GM19238 (cell line): ENCODE data around the gene STK32A.

Experiments used
- DNase-seq: peaks from one replicate; pipeline ENCODE4 v3.0.0; 2011; ENCODE audit warnings: low spot score; ENCODE audit not compliant: insufficient read length

The STK32A gene

DNA sequence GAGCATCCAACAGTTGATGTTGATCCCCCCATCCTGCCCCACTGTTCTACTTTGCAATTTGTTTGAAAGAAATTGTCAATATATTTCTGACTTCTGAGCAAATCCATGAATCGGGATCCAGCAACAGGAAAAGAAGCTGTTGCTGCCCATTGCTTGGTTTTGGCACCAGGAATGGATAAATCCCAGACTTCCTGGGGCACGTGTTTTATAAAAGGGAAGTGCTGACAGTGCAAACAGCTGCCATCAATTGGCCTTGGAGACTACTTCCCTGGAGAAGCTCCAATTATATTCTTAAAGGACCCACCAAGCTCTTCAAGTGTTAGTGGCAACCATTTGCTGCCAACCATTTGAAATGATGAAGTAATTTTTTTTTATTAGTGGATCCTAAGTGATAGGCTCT lies 13.7 kb downstream of the STK32A start:
- DNase-seq, result no peak

GRCh38 chr5:147259837-147260236 lies 25.0 kb downstream of the STK32A start:
- DNase-seq, result no peak

GRCh38 chr5:147267082-147267832 lies 32.4 kb downstream of the STK32A start:
- DNase-seq, result no peak

DNA sequence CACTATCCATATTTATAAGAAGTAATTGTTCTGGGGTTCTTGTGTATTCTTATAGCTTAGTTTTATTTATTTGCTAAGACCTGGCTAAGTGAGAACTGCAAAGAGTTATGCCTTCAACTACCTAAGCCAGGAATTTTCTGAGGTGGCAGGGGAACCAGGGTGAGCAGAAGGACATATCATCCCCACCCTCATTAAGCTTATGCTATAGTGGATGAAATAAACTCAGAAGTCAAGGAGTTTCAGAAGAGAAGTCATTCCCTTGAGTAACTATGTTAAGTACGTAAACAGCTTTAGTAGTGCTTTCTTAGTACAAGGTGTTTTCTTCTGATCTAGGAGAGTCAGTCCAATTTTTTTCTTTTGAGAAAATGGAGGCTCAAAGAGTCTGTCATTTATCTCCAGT lies 41.7 kb downstream of the STK32A start:
- DNase-seq, result no peak

- no peak for DNase-seq
Observed at GRCh38 chr5:147286296-147286695, 51.5 kb downstream of the STK32A start.

DNA sequence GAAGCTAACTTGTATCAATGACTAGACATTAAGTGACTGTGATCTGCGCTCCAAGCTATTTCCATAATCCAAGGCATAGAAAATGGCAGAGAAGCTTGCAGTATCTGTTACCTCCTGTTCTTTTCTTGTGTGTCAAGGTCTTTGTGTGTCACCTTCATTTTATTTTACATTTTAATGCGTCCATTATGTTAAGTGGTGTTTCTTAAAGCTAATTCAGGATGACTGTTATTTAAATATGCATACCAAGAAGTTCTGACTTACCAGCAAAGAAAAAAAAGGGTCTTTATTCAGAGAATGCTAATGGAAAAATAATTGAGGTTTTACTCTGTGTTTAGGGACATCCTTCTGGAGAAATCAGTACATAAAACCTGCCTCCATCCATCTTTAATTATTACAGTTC lies 52.3 kb downstream of the STK32A start:
- no peak for DNase-seq

- DNase-seq, result no peak
Observed at GRCh38 chr5:147290261-147290660, 55.4 kb downstream of the STK32A start.

DNA sequence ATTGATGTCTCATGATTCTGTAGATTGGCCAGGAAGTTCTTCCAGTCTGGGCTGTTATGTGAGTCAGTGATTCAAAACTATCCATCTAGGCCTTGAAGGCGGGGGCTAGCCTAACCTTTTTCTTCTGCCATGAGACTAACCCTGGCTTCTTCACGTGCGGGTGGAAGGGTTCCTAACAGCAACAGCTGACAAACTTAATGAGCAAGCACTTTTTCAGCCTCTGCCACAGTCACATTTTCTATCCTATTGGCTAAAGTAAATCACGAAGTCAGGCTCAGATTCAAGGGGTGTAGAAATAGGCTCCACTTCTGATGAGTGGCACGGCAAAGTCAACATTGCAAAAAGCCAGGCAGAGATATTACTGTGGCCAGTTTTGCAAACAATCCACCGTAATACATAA lies 68.4 kb downstream of the STK32A start:
- DNase-seq, result no peak

DNA sequence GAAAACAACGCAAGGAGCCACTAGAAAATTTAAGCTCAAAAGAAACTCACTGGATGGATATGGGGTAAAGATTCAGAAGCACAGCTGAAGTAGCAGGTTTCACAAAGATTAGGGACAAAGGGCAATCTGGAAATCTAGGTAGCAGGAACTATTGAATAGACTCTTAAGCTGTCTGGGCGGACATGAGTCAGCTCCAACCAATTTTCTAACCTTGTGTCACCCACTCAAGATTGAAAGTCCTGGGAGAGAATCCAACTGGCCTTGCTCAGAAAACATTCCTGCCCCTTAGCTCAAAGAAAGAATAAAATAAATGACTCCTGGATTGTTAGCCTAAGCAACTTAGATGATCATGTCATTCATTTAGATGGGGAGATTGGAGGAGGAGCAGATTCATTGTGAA lies 69.2 kb downstream of the STK32A start:
- DNase-seq, result no peak

DNA sequence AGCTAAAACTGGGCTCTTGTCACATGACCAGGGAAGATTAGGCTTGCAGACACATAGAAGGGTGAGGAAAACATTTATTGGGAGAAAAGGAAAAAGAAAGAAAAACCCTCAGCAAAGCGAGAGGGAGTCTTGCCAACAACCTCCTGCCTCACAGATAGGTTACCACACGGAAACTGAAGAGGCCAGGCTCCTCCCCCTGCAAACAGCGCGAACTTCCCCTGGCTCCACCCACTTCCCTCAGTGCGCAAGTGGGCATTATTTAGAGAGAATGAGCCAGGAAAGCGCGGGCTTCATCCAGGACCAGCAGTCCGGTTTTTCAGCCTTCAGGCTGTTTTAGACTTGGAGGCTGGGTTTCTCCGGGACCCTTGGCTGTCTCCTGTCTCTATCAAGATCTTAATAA lies 70.3 kb downstream of the STK32A start:
- DNase-seq, result no peak

- DNase-seq, result no peak
Observed at GRCh38 chr5:147306351-147306750, 71.5 kb downstream of the STK32A start.

GRCh38 chr5:147307170-147307569 lies 72.3 kb downstream of the STK32A start:
- DNase-seq, result no peak

- DNase-seq, result no peak
Observed at GRCh38 chr5:147309621-147310020, 74.8 kb downstream of the STK32A start.

- DNase-seq, result no peak
Observed at GRCh38 chr5:147310059-147310704, 75.4 kb downstream of the STK32A start.

DNA sequence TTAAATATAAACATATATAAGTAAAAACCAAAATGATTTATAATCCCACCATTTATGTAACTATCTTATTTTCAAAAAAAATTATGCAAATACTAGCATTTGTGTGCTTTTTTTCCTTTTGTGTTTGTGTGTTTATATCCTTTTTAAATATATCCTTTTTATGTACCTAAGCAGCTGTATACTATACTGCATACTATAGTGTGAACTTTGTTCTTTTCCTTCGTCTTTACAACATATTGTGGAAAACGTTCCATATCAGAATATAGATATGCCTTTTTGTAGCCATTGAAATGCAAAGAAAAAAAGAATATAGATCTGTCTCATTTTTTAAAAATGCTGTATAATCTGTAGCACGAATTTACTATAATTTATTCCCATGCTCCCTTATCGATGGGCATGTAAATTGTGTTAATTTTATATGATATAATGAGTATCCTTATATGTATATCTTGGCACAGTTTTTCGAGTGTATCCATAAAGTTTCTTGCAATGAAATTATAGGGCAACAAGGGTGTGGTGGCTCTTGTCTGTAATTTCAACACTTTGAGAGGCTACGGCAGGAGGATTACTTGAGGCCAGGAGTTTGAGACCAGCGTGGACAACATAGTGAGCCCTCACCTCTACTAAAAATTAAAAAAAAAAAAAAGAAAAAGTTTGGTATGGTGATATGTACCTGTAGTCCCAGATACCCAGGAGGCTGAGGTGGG lies 83.3 kb downstream of the STK32A start:
- no peak for DNase-seq

- no peak for DNase-seq
Observed at GRCh38 chr5:147321569-147321968, 86.7 kb downstream of the STK32A start.

DNA sequence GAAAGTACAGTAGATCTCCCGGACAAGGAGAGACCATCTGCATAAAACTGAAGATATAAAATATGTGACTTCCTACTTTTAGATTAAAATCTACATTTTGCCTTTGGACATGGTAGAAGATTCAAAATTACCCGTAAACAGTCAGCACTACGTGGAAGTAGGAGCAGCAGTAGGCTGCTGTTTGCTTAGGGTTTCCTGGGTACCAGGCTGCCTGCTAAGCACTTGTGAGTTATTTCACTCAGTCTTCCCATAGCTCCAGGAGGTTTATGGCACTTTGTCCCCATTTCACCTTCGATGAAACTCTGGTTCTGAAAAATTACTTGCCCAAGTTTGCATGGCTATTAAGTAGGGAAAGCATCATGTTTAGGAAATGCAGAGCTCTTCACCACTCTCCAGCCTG lies 92.6 kb downstream of the STK32A start:
- no peak for DNase-seq

GRCh38 chr5:147327905-147328304 lies 93.1 kb downstream of the STK32A start:
- no peak for DNase-seq

GRCh38 chr5:147332658-147333057 lies 97.8 kb downstream of the STK32A start:
- no peak for DNase-seq

GRCh38 chr5:147336876-147337275 lies 102.0 kb downstream of the STK32A start:
- DNase-seq, result no peak

DNA sequence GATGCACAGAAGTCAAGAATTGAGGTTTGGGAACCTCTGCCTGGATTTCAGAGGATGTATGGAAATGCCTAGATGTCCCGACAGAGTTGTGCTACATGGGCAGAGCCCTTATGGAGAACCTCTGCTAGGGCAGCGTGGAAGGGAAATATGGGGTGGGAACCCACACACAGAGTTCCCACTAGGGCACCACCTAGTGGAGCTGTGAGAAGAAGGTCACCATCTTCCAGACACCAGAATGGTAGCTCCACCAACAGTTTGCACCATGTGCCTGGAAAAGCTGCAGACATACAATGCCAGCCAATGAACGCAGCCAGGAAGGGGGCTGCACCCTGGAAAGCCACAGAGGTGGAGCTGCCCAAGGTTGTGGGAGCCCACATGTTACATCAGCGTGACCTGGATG lies 104.5 kb downstream of the STK32A start:
- DNase-seq, result no peak

- DNase-seq, result no peak
Observed at GRCh38 chr5:147340941-147341340, 106.1 kb downstream of the STK32A start.

DNA sequence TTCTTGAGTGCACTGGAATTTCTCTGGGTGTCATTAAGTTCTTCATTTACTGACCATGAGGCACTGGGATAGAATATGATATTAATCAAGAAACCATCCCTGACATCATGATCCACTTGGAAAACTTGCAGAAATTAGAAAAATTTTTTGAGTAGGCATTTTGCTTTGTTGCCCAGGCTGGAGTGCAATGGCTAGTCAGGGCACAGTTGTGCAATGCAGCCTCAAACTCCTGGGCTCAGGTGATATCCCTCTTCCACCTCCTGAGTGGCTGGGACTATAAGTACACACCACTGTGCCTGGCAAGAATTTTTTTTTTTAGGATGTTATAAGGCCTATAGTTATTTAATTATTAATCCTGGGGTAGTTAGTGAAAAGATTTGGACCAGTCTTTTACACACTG lies 106.5 kb downstream of the STK32A start:
- no peak for DNase-seq
